ENCODE data around the gene TRMT1.

DNA sequence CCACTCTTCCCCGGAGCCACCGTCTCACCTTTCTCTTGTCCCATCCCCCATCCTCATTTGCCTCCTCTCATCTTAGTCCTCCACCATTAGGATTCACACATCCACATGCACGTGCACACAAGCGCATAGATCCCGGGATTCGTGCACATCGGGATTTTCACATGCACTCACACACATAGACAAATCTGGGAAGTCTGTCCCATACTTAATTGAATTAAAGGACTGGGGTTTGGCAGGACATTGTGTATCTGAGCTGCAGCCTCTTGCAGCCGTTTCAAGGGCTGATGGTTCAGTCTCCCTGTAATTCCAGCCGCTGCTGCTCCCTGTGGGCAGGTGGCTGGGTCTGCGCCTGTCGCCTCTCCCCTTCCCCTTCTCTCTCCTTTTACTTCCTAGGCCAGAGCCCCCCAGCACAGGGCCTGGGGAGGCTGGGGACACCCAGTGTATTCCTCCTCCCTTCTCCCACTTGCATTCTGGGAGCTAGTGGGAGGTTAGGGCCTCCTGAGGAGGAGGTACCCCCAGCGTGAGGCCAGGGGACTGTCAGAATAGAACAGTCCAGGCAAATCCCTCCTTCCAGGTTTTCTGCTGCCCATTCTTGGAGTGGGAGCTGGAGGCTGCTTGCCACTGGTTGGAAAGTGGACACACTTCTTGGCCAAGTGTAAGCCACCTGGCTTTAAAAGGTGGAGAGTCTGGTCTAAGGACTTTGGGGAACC, 57.4 kb downstream of the TRMT1 start:
- TF ChIP-seq CTCF (IDR thresholded peaks at IDR 0.05) (no peak), POLR2AphosphoS5 (IDR thresholded peaks at IDR 0.05) (no peak), POLR2A (IDR thresholded peaks at IDR 0.05) (no peak), EP300 (IDR thresholded peaks at IDR 0.05) (no peak)
